Measurements from ENCODE around the gene RNF13. TPM values are rescaled to one million over a fixed set of nuclear protein-coding genes. Genes with fewer than 3 reads are reported as not detected.

Gene RNF13
- total and polyA plus RNA-seq, 2 of the 4 experiments (the other 2 are of a cell fraction): 12.8 to 29.8 TPM

DNA sequence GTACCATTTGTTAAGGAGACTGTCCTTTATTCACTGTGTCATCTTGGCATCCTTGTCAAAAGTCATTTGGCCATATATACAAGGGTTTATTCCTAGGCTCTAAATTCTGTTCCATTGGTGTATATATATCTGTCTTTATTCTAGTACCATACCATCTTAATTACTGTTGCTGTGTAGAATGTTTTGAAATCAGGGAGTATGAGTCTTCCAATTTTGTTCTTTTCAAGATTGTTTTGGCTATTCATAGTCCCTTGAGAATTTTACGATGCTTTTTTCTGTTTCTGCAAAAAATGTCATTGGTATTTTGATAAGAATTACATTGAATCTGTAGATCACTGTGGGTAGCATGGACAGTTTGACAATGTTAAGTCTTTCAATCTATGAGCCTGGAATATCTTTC lies 128.9 kb downstream of the RNF13 start:
- no CpG with 5 or more reads among the region's 1 CpG for WGBS, 2 experiments (ENCODE audit: extremely low coverage in 2 of 2, insufficient read length in 1 of 2)
- ATAC-seq (ENCODE audit: low read depth) (no peak), DNase-seq (no peak)
- TF ChIP-seq MAZ (IDR thresholded peaks at IDR 0.05; ENCODE audit: borderline replicate concordance, low read depth, low read length) (no peak), USF2 (IDR thresholded peaks at IDR 0.05; ENCODE audit: low read depth, low read length) (no peak), POLR2A (IDR thresholded peaks at IDR 0.05; ENCODE audit: low read depth, low read length) (no peak), MXI1 (IDR thresholded peaks at IDR 0.05; ENCODE audit: borderline replicate concordance, low read depth, low read length) (no peak), FOS (IDR thresholded peaks at IDR 0.05; ENCODE audit: low read depth, low read length) (no peak), RCOR1 (IDR thresholded peaks at IDR 0.05; ENCODE audit: insufficient replicate concordance, low read length) (no peak), RAD21 (IDR thresholded peaks at IDR 0.05; ENCODE audit: low read length) (no peak)
- TF ChIP-seq, protein P1, sequence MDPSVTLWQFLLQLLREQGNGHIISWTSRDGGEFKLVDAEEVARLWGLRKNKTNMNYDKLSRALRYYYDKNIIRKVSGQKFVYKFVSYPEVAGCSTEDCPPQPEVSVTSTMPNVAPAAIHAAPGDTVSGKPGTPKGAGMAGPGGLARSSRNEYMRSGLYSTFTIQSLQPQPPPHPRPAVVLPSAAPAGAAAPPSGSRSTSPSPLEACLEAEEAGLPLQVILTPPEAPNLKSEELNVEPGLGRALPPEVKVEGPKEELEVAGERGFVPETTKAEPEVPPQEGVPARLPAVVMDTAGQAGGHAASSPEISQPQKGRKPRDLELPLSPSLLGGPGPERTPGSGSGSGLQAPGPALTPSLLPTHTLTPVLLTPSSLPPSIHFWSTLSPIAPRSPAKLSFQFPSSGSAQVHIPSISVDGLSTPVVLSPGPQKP (IDR thresholded peaks at IDR 0.05; ENCODE audit: borderline replicate concordance, low read depth, low read length): no peak
- Histone ChIP-seq H3K9me1 (ENCODE audit: insufficient read depth, low read length) (no peaks in the 10 kb centered on the region), H3K9ac (ENCODE audit: low read depth, low read length) (no peak overlapping the region), H3K4ac (ENCODE audit: low read depth, low read length) (no peak overlapping the region), H2AK5ac (ENCODE audit: low read depth, low read length) (no peak overlapping the region), H2AK9ac (replicated peaks; ENCODE audit: low read depth, low read length, poor library complexity) (no peak overlapping the region), H4K8ac (ENCODE audit: low read depth in 2 of 2, low read length in 2 of 2) (no peak overlapping the region), H2BK120ac (ENCODE audit: low read depth, low read length) (no peak overlapping the region), H2AFZ (replicated peaks; ENCODE audit: low read length, poor library complexity) (no peak overlapping the region), H3K18ac (ENCODE audit: low read depth, low read length) (no peak overlapping the region), H4K5ac (ENCODE audit: low read depth, low read length) (no peak overlapping the region), H3K56ac (ENCODE audit: extremely low read depth, insufficient read depth, low read length) (no peak overlapping the region), H4K91ac (ENCODE audit: insufficient read depth, low read depth, low read length) (no peak overlapping the region), H3K4me3 (ENCODE audit: insufficient read depth, low read depth, low read length) (no peak overlapping the region), H4K20me1 (ENCODE audit: insufficient read depth, low read length) (no peaks in the 10 kb centered on the region; the same call in 1 of the 2 replicates), H3K79me1 (ENCODE audit: low read depth in 1 of 2, low read length in 2 of 2) (peaks cover 0 to 20% of the 10 kb centered on the region in 2 experiments; a peak in 3 of 4 replicates), H2BK15ac (ENCODE audit: low read depth, low read length) (no peak overlapping the region), H3K9me3 (ENCODE audit: control insufficient read depth, insufficient read depth, low read length) (peaks cover 2% of the 10 kb centered on the region; the same call in 1 of the 2 replicates), H3K14ac (replicated peaks; ENCODE audit: low read depth, low read length) (no peak overlapping the region), H3K4me2 (ENCODE audit: low read depth, low read length) (no peak overlapping the region), H2BK5ac (ENCODE audit: low read depth, low read length, poor library complexity, severe bottlenecking) (no peak overlapping the region), H3K27ac (ENCODE audit: insufficient read depth, low read length) (no peak overlapping the region), H3K36me3 (ENCODE audit: control insufficient read depth, insufficient read depth, low read length) (peaks cover 3% of the 10 kb centered on the region; the same call in 1 of the 2 replicates), H3K4me1 (ENCODE audit: control insufficient read depth, insufficient read depth, low read length) (no peaks in the 10 kb centered on the region), H3K23ac (ENCODE audit: low read depth, low read length) (no peak overlapping the region), H2BK20ac (ENCODE audit: low read depth, low read length) (no peak overlapping the region), H3K27me3 (ENCODE audit: control insufficient read depth, insufficient read depth, low read length) (no peaks in the 10 kb centered on the region)
- in situ Hi-C loops (cut with MboI; ENCODE audit: low sequenced_read_pairs): no loop called here
- BruUV-seq (replicated peaks): no TSS peak
- POLR2A ChIA-PET (ENCODE audit: unreplicated experiment): no interaction called here
- intact Hi-C loops (cut with micrococcal nuclease): no loop called here
- dilution Hi-C loops (cut with HindIII; ENCODE audit: low sequenced_read_pairs, unreplicated experiment): no loop called here
- CTCF ChIA-PET: no interaction called here

Data from IMR-90 (cell line).